LNCaP clone FGC (cell line): ENCODE results near the gene TTPAL.
"Not testable (repeated sequence)": the region's sequence is repeated elsewhere in the genome, so short reads cannot be mapped to it uniquely, and the experiment has no call there.

ENCODE experiments used
- DNase-seq: peaks from one replicate; pipeline ENCODE4 v3.0.0-alpha.2; 2011; ENCODE audit warnings: low read depth
- H3K4me3 ChIP-seq: 2 replicates; pipeline ENCODE4 v1.5.1; 2011; ENCODE audit warnings: mild to moderate bottlenecking, low read depth, low read length, control low read depth
- CTCF ChIP-seq: IDR thresholded peaks from 2 replicates; pipeline ENCODE4 v1.5.1; 2012; ENCODE audit warnings: mild to moderate bottlenecking; ENCODE audit not compliant: control insufficient read depth, insufficient read depth; ENCODE audit errors: extremely low read depth

TTPAL gene

DNA sequence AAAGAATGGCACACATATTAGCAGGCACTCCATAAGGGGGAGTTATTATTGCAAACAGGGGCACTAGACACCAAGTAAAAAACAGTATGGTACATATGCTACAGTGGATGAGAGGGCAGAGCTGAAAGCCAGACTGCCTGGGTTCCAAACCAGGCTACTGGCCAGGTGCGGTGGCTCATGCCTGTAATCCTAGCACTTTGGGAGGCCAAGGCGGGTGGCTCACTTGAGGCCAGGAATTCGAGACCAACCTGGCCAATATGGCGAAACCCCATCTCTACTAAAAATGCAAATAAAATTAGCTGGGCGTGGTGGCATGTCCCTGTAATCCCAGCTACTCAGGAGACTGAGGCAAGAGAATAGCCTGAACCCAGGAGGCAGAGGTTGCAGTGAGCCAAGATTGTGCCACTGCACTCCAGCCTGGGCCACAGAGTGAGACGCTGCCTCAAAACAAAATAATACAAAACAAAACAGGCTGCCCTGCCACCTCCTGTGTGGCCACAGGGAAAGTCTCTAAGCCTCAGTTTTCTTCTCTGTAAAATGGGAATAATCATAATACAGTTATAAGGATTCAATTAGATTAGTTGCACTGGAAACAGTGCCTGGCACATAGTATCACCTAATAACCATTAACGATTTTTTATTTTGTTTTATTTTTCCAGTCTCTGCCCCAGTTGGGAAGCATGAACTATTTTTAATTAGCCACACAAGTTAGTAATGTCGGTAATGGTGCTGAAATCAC, 7.5 kb upstream of the TTPAL start:
- no peak for DNase-seq
- no peak overlapping the region for H3K4me3 ChIP-seq
- no peak for TF ChIP-seq CTCF

GRCh38 chr20:44470327-44470726, 5.3 kb upstream of the TTPAL start:
- no peak for TF ChIP-seq CTCF
- DNase-seq: no peak
- no peak overlapping the region for H3K4me3 ChIP-seq

DNA sequence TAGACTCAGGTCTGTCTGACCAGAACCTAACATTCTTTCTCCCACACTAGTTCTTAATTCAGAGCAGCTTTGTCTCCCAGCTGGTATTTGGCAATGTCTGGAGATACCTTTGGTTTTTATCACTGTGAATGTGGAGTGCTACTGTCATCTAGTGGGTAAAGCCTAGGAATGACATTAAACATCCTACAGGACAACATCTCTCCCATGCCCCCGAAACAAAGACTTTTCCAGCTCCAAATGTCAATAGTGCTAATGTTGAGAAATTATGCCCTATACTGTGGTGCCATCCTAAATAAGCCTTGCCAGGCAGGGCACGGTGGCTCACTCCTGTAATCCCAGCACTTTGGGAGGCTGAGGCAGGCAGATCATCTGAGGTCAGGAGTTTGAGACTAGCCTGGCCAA, 4.2 kb upstream of the TTPAL start:
- peak; percentile 17 for DNase-seq
- H3K4me3 ChIP-seq: no peak overlapping the region
- peak; percentile 60 for TF ChIP-seq CTCF

GRCh38 chr20:44472283-44472682, 3.4 kb upstream of the TTPAL start:
- not testable (repeated sequence) for DNase-seq, H3K4me3 ChIP-seq

DNA sequence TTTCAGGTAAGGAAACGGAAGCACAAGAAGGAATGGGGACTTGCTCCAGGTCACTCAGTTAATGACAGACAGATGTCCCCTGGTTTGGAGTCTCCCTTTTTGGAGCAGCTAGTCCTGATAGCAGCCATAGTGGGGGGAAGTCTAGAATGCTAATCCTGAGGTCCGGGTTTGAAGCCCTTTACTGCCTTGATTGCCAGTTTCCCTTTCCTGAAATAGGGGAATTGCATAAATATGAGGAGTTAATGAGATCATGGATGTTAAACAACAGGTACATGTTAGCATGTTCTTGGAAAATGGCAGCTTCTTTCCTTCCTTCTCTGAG, 341 bp upstream of the TTPAL start:
- no peak for TF ChIP-seq CTCF
- DNase-seq: no peak
- H3K4me3 ChIP-seq: peak overlapping the region; percentile 85

DNA sequence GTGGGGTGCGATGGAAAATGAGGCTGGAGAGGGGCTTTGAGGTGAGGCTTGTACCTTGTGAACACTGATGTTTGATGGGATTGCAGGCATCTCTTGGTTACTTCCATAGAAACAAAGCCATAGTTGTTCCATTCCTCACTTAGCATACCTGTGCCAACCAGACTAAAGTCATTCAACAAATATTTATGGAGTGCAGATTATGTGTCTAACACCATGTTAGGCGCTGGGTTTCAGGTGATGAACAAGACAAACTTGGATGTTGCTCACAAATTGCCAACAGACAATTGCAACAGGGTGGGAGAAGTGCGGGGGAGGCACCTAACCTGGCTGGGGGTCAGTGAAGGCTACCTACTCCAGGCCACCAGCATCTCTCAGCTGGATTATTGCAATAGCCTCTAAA, 1.5 kb downstream of the TTPAL start:
- no peak for DNase-seq
- no peak overlapping the region; the same call in 1 of the 2 replicates for H3K4me3 ChIP-seq
- TF ChIP-seq CTCF: no peak

- TF ChIP-seq CTCF: no peak
- H3K4me3 ChIP-seq: no peak overlapping the region
- no peak for DNase-seq
These were observed 2.5 kb downstream of the TTPAL start for GRCh38 chr20:44478206-44478605.
